PFSK-1 (cell line): ENCODE measurements around the gene RASEF.

Experiments
- FOXP2 ChIP-seq: optimal IDR thresholded peaks from 2 replicates; pipeline ENCODE3; 2011; ENCODE audit warnings: borderline replicate concordance, control low read depth, inconsistent platforms; ENCODE audit not compliant: insufficient read depth; ENCODE audit errors: extremely low read length, extremely low read depth
- POLR2AphosphoS5 ChIP-seq: IDR thresholded peaks from 2 replicates; pipeline ENCODE4 v1.6.1; 2012; ENCODE audit warnings: low read depth, mild to moderate bottlenecking, control low read depth, low read length, moderate library complexity
- SIN3A ChIP-seq: IDR thresholded peaks from 2 replicates; pipeline ENCODE4 v1.6.1; 2012; ENCODE audit warnings: mild to moderate bottlenecking, low read length, moderate library complexity, borderline replicate concordance; ENCODE audit not compliant: insufficient read depth
- TAF1 ChIP-seq: IDR thresholded peaks from 2 replicates; pipeline ENCODE4 v1.6.1; 2012; ENCODE audit warnings: low read length, control low read depth, borderline replicate concordance; ENCODE audit not compliant: insufficient read depth
- TF ChIP-seq, protein P1 (sequence below), 2 experiments: IDR thresholded peaks; 2 replicates each; pipeline versions ENCODE4 v1.6.1 to v1.8.0; 2011 to 2012; ENCODE audit warnings: low read depth in 2 of 2, low read length in 2 of 2, control low read depth in 1 of 2, inconsistent platforms in 1 of 2, mild to moderate bottlenecking in 1 of 2, moderate library complexity in 1 of 2; ENCODE audit not compliant: insufficient read depth in 1 of 2

Gene RASEF

DNA sequence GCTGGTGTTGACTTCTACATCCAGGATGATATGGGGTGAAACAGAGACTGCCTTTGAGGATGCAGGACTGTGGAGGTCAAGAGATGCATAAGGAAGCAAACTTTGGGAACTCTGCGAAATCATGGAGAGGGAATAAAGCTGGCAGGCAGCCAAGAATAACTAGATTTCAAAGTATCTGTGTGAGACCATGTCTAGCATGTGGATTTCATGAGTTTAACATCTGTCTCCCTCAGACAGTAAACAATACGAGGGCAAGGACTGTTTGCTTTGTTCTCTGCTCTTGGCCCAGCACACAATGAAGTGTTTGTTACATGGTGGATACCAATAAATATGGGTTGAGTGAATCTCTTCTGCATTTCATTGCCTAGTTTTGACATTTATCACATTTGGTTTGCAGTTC is 71.3 kb downstream of the RASEF start:
- TF ChIP-seq POLR2AphosphoS5: no peak
- no peak for TF ChIP-seq TAF1
- no peak for TF ChIP-seq SIN3A
- TF ChIP-seq FOXP2: no peak
- TF ChIP-seq, protein P1, sequence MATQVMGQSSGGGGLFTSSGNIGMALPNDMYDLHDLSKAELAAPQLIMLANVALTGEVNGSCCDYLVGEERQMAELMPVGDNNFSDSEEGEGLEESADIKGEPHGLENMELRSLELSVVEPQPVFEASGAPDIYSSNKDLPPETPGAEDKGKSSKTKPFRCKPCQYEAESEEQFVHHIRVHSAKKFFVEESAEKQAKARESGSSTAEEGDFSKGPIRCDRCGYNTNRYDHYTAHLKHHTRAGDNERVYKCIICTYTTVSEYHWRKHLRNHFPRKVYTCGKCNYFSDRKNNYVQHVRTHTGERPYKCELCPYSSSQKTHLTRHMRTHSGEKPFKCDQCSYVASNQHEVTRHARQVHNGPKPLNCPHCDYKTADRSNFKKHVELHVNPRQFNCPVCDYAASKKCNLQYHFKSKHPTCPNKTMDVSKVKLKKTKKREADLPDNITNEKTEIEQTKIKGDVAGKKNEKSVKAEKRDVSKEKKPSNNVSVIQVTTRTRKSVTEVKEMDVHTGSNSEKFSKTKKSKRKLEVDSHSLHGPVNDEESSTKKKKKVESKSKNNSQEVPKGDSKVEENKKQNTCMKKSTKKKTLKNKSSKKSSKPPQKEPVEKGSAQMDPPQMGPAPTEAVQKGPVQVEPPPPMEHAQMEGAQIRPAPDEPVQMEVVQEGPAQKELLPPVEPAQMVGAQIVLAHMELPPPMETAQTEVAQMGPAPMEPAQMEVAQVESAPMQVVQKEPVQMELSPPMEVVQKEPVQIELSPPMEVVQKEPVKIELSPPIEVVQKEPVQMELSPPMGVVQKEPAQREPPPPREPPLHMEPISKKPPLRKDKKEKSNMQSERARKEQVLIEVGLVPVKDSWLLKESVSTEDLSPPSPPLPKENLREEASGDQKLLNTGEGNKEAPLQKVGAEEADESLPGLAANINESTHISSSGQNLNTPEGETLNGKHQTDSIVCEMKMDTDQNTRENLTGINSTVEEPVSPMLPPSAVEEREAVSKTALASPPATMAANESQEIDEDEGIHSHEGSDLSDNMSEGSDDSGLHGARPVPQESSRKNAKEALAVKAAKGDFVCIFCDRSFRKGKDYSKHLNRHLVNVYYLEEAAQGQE (IDR thresholded peaks at IDR 0.05; ENCODE audit: insufficient read depth in 1 of 2, low read depth in 2 of 2, low read length in 2 of 2): no peak

DNA sequence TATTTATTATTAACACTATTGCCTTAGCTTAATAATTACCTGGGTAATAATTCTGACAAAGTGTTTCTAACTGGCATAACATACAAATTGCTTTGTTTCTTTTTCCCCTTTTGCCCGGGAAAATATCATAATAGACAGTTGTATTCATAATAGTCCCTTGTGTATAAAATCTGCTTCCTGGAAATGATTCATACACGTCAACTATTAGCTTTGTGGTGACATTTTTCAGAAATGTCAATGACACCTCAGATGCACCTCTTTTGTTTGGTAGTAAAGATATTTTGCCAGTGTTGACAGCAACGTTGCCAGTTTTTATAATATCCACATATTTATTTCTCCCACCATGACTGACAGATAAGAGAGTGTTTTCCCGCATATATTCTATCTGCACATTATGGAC is 73.0 kb downstream of the RASEF start:
- TF ChIP-seq, protein P1 (IDR thresholded peaks at IDR 0.05; ENCODE audit: insufficient read depth in 1 of 2, low read depth in 2 of 2, low read length in 2 of 2): no peak
- no peak for TF ChIP-seq TAF1
- no peak for TF ChIP-seq FOXP2
- TF ChIP-seq POLR2AphosphoS5: no peak
- TF ChIP-seq SIN3A: no peak

DNA sequence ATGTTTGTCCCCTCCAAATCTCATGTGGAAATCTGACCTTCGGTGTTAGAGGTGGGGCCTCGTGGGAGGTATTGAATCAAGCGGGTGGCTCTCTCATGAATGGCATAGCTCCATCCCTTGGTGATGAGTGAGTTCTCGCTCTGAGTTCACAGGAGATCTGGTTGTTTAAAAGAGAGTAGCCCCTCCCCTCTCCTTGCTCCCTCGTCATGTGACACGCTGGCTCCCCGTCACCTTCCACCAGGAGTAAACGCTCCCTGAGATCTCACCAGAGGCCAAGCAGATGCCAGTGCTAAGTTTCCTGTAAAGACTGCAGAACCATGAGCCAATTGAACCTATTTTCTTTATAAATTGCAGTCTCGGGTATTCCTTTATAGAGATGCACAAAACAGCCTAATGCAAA is 74.5 kb downstream of the RASEF start:
- no peak for TF ChIP-seq SIN3A
- TF ChIP-seq TAF1: no peak
- no peak for TF ChIP-seq FOXP2
- no peak for TF ChIP-seq POLR2AphosphoS5
- TF ChIP-seq, protein P1 (IDR thresholded peaks at IDR 0.05; ENCODE audit: insufficient read depth in 1 of 2, low read depth in 2 of 2, low read length in 2 of 2): no peak

DNA sequence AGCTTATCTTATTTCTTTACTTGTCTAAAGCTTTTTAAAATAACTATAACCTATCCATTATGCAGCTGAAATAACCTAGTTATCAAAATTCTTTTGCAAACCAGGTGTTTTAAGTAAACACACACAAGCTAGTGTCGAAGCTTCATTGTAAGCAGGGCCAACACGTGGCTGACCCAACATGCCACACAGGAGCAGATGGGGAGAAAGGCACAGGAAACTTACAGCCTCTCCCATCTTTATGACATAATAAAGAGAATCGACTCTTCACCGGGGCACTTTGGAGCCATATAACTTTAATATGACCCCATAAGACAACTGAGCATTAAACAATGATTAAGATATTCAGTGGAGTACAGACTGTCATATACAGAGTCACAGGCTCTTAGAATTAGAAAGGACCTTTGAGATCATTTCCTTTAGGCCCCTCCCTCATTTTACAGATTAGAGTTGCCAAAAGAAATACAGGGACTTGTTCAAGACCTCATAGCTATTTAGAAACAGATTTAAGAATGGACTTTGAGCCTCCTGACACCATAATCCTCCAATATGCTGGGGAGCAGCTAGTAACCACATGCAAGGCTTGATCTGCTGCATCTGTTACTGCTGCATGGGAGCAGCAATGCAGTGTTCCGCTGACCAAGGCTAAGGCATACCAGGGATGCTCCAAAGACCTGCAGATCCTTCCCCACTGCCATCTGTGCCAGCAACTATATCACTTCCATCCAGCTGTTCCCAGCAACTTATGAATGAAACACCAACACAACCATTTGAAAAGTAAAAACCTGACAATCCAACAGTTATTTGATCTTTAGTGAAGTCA is 75.4 kb downstream of the RASEF start:
- TF ChIP-seq SIN3A: no peak
- TF ChIP-seq POLR2AphosphoS5: no peak
- no peak for TF ChIP-seq FOXP2
- no peak for TF ChIP-seq TAF1
- TF ChIP-seq, protein P1 (IDR thresholded peaks at IDR 0.05; ENCODE audit: insufficient read depth in 1 of 2, low read depth in 2 of 2, low read length in 2 of 2): no peak

DNA sequence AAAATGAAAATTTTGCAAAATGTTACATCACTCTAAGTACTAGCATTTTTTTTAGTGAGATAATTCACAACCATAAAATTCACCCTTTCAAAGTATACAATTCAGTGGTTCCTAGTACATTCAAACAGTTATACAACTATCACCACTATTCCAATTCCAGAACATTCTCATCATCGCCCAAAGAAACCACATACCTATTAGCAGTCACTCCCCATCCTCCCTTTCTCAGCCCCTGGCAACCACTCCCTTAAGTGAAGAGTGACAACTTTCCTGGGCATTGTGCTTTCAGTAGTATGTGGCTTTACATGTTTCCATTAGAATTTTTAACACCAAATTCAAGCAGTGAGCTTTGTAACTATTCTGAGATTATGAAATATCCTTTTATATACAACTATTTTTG is 81.4 kb downstream of the RASEF start:
- TF ChIP-seq TAF1: no peak
- no peak for TF ChIP-seq POLR2AphosphoS5
- TF ChIP-seq SIN3A: no peak
- TF ChIP-seq, protein P1 (IDR thresholded peaks at IDR 0.05; ENCODE audit: insufficient read depth in 1 of 2, low read depth in 2 of 2, low read length in 2 of 2): no peak
- no peak for TF ChIP-seq FOXP2
